ENCODE data around the gene PSMG2.

The PSMG2 gene

DNA sequence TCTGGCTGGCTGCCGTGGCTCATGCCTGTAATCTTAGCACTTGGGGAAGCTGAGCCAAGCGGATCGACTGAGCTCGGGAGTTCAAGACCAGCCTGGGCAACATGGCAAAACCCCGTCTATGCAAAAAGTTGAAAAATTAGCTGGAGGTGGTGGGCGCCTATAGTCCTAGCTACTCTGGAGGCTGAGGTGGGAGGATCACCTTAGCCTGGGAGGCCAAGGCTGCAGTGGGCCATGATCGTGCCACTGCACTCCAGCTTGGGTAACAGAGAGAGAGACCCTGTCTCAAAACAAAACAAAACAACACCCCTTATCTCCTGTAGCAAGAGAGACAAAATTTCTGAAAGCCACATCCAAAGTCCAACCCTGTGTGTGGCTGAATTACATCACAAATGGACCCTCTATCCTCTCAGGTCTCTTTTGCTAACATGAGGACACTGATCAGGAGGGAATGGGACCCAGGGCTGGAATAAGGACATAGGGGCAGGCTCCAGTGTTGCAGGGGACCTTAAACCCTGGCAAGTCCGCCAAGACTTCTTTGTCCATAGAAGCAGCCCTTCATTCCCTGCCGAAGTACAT is 64.8 kb downstream of the PSMG2 start:
- no peak overlapping the region for H3K4me3 ChIP-seq (ENCODE audit: low read length)
- TF ChIP-seq, protein P1, sequence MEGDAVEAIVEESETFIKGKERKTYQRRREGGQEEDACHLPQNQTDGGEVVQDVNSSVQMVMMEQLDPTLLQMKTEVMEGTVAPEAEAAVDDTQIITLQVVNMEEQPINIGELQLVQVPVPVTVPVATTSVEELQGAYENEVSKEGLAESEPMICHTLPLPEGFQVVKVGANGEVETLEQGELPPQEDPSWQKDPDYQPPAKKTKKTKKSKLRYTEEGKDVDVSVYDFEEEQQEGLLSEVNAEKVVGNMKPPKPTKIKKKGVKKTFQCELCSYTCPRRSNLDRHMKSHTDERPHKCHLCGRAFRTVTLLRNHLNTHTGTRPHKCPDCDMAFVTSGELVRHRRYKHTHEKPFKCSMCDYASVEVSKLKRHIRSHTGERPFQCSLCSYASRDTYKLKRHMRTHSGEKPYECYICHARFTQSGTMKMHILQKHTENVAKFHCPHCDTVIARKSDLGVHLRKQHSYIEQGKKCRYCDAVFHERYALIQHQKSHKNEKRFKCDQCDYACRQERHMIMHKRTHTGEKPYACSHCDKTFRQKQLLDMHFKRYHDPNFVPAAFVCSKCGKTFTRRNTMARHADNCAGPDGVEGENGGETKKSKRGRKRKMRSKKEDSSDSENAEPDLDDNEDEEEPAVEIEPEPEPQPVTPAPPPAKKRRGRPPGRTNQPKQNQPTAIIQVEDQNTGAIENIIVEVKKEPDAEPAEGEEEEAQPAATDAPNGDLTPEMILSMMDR (conservative IDR thresholded peaks at IDR 0.05; ENCODE audit: low read length): no peak
- no peak for DNase-seq (ENCODE audit: low read depth)

DNA sequence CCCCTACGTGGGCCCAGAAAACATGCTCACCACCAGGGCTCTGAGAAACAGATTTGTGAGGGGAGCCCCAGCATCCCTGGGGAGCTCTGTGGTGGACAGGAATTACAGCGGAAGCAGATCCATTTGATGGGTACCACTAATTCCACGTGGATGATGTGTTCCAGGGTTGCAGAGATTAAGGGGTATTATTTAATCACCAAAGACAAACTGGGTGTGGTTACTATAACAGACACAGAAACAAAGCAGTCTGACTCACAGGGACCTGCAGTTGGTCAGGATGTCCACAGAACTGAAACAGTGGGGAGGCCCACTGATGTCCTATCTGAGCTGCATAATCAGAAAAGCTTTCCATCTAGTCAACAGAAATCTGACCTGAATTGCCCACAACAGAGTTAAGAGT is 65.8 kb downstream of the PSMG2 start:
- TF ChIP-seq, protein P1 (conservative IDR thresholded peaks at IDR 0.05; ENCODE audit: low read length): no peak
- peak; percentile 35 for DNase-seq (ENCODE audit: low read depth)
- no peak overlapping the region for H3K4me3 ChIP-seq (ENCODE audit: low read length)

DNA sequence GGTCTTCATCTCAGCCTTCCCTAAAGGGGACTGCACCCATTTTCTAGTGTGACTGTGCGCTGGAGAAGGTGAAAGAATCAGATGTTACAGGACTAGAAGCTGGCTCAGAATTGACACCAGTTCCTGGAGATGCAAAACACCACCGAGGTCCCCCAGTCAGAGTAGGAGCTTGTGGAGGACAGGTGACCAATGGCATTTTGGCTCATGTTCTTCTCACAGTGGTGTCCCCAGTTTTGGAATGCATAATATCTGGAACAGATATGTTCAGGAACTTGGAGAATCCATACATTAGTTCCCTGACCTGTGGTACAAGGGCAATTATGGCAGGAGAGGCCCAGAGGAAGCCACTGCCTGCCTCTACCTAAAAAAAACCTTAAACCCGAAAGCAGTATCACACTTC is 66.3 kb downstream of the PSMG2 start:
- no peak overlapping the region for H3K4me3 ChIP-seq (ENCODE audit: low read length)
- no peak for DNase-seq (ENCODE audit: low read depth)
- TF ChIP-seq, protein P1 (conservative IDR thresholded peaks at IDR 0.05; ENCODE audit: low read length): no peak

DNA sequence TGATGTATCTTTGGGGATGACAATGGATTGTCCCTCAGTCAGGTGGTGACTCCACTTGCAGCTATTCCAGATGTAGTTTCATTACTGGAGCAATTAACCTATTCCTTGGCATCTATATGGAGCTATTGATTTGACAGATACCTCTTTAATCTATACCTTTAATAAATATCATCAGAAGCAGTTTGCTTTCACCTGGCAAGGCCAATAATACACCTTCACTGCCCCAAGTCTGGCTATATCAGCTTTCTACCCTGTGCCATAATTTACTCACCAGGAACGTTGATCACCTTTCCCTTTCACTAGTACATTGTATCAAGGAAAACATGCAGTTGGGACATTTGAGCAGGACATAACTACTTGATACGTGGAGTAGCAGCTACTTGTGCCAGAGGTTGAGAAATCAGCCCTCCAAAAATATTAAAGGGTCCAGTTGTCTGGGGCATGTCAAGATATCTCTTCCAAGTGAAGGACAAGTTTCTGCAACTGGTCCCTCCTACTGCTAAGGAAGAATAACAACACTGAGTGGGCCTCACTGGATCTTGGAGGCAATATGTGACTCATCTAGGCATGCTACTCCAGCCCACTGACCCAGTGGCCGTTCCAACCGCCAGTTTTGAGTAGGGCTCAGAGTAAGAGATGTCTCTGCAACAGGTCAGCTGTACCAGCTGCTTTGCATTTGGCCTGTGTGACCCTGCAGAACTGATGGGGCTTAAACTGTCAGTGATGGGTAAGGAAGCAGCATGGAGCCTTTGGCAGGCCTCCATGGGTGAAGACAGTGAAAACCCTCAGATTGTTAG is 67.0 kb downstream of the PSMG2 start:
- TF ChIP-seq, protein P1 (conservative IDR thresholded peaks at IDR 0.05; ENCODE audit: low read length): no peak
- DNase-seq (ENCODE audit: low read depth): no peak
- no peak overlapping the region for H3K4me3 ChIP-seq (ENCODE audit: low read length)

DNA sequence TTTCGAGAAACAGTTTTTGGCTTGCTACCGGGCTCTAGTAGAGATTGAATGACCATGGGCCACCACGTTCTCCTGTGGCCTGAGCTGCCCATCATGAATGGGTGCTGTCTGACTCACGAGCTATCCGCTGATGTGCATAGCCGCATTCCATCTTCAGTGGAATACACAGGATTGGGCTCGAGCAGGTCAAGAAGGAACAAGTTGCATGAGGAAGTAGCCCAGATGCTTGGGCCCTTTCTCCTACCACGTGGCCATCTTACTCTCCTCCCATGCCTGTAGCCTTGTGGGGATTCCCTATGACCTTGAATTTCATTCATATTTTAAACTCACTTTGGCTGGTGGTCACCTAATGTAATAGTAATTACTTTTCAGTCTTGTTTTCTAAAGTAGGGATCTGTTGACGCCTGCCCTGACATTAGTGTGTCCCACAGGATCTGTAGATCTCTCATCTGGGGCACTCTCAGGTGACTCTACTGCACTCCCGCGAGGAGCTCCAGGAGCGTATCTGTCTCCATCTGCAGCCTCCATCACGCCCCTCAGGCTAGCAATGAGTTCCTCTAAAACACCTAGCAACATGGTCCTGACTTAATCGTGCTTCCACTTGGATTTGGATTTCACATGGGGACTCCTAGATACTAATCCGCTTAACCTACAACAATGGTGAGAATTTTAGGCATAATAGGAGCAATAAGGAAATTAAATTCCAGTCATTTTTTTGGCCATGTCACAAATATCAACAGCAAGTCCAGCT is 67.8 kb downstream of the PSMG2 start:
- TF ChIP-seq, protein P1 (conservative IDR thresholded peaks at IDR 0.05; ENCODE audit: low read length): no peak
- no peak overlapping the region for H3K4me3 ChIP-seq (ENCODE audit: low read length)
- DNase-seq (ENCODE audit: low read depth): no peak

DNA sequence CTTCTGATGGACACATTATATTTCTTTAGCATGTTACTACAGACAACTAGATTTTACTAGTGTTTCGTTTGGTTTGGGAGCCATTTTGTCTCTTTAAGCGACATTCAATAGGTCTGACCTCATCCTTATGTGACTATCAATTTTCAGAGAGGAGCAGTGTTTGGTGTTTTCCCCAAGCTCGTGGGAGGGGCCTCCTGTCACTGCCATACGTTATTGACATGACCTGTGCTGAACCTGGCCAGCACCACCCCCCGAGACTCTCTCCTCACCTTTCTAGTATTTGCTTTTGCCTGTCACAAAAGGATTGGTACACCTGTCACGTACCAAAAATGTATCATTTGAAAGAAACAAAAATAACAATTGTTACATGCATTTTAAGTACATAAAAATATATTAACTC is 69.3 kb downstream of the PSMG2 start:
- H3K4me3 ChIP-seq (ENCODE audit: low read length): no peak overlapping the region
- TF ChIP-seq, protein P1 (conservative IDR thresholded peaks at IDR 0.05; ENCODE audit: low read length): no peak
- no peak for DNase-seq (ENCODE audit: low read depth)

All from AG10803 (cell line).